Pericardium fibroblast (primary cell): ENCODE measurements around the gene FADS3. TPM values are rescaled to one million over a fixed set of nuclear protein-coding genes. Genes with fewer than 3 reads are reported as not detected.

Experiments used
- total RNA-seq: library from RNA; depleted of rRNA; stranded (reverse); fragments of >200 nt; gene quantifications from 2 replicates; pipeline ENCODE4 v1.2.3, GENCODE V29; 2015

The FADS3 gene, protein sequence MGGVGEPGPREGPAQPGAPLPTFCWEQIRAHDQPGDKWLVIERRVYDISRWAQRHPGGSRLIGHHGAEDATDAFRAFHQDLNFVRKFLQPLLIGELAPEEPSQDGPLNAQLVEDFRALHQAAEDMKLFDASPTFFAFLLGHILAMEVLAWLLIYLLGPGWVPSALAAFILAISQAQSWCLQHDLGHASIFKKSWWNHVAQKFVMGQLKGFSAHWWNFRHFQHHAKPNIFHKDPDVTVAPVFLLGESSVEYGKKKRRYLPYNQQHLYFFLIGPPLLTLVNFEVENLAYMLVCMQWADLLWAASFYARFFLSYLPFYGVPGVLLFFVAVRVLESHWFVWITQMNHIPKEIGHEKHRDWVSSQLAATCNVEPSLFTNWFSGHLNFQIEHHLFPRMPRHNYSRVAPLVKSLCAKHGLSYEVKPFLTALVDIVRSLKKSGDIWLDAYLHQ
- 127 and 137 TPM in 2 replicates for total RNA-seq

DNA sequence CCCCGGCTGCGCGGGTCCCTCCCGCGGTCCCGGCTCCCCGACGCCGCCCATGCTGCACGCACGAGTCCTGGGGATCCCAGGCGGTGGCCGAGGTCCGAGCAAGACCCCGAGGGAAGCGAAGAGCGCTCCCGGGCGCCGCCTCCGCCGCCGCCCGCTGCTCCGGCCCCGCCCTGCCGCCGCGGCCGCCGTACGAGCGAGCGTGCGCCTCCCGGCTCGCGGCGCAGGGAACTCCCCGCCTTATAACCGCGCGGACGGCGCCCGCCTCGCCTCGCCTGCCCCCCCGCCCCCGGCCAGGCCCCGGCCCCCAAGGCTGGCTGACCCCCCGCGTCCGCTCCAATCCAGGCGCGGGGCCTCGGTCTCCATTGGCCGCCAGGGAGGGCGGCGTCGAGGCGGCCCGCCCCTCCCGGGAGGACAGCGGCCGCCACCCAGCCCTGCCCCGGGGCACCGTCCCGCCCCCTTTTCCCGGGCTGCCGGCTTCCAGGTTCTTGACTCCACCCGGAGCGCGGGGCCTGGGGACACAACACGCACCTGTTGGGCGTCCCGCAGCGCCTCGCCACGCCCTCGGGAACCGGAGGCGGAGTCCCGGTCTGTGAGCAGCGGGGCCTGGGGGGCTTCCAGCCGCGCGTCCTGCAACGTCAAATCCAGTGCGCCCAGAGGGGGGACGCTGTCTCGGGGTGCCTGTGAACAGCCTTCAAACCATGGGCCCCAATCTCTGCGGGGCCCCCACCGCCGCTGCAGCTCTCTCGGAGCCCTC lies at the start of gene FADS3:
Gene FADS3 (minus strand): TSS at position 215 of the 754 bp plus-strand sequence. CDS start 164 bp downstream, at position 51.

GRCh38 chr11:61917334-61918109 lies 26.2 kb upstream of the FADS3 start, which contains the start of gene RAB3IL1:
Gene RAB3IL1 (minus strand): TSS chr11:61917566. CDS start chr11:61917367, 199 bp downstream.

DNA sequence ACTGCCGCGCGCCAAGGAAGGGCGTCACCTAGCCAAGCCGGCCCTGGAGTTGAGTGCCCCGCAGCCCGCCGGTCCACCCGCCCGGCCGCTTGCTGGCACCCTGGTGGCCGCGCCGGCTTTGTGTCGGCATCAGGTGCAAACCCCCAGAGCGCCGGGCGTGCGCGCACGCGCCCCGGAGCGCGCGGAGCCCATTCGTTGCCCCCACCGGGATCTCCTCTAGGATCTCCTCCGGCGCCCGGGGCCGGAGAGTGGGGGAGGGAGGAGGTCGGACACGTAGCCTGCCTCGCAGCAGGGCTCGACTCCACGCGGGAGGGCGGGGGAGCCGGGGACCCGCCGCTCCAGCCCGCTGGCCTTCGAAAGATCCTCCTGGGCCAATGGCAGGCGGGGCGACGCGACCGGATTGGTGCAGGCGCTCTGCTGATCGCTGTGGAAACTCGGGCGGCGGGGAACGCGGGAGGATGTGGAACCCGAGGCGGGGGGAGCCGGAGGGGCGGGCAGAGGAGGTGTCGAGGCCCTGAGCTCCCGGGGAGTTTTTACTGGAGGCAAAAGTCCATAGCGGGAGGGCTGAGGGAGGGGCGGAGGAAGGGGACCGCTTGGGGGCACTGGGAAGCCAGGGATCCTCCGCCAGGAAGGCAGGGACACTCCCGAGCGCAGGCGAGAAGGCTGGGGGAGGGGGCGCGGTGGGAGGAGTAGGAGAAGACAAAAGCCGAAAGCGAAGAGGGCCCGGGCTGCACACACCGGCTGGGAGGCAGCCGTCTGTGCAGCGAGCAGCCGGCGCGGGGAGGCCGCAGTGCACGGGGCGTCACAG lies 63.6 kb downstream of the FADS3 start, which contains the start of gene FADS2:
Gene FADS2 (plus strand): TSS at position 730 of the 808 bp plus-strand sequence. CDS start 91 bp downstream, outside the sequence.

Other genes with a start within 250 kb of the FADS3 start
- 1.9 and 2.0 TPM in 2 replicates for gene DAGLA, start 211.2 kb downstream of the FADS3 start, total RNA-seq
- gene MYRF, start 138.9 kb downstream of the FADS3 start, total RNA-seq: 3.8 and 25.6 TPM in 2 replicates
- gene TMEM258, start 98.9 kb downstream of the FADS3 start, total RNA-seq: 66.1 and 82.9 TPM in 2 replicates
- gene FEN1, start 98.6 kb downstream of the FADS3 start, total RNA-seq: 7.5 and 8.2 TPM in 2 replicates
- gene FADS1, start 74.5 kb downstream of the FADS3 start, total RNA-seq: 128 and 148 TPM in 2 replicates
- gene FADS2, start 63.2 kb downstream of the FADS3 start, total RNA-seq: 359 and 649 TPM in 2 replicates
- gene RAB3IL1, start 26.0 kb upstream of the FADS3 start, total RNA-seq: 28.1 and 28.5 TPM in 2 replicates
- 1.5 and 3.7 TPM in 2 replicates for gene BEST1, start 58.8 kb upstream of the FADS3 start, total RNA-seq
- gene FTH1, start 76.1 kb upstream of the FADS3 start, total RNA-seq: 1,171 and 2,524 TPM in 2 replicates
- 2.3 and 4.0 TPM in 2 replicates for gene INCENP, start 232.5 kb upstream of the FADS3 start, total RNA-seq